Adrenal gland (tissue), 19 donors: ENCODE data around the gene CCDC66. TPM values are rescaled to one million over a fixed set of nuclear protein-coding genes. Genes with fewer than 3 reads are reported as not detected.

Experiments
- DNase-seq, 7 donors: peaks; one replicate each; pipeline ENCODE4 v3.0.0-alpha.2; 2019 to 2020
- H3K27ac ChIP-seq, 5 donors: fragments of 200-600 bp; sonication (generic) in 4 of 5; 1 replicate in 3 of 5; 2 replicates in 2 of 5; pipeline versions ENCODE4 v1.5.1 to v1.8.0; 2016 to 2020; ENCODE audit warnings: mild to moderate bottlenecking in 1 of 5
- H3K27me3 ChIP-seq: fragments of 200-600 bp; 2 replicates; pipeline ENCODE4 v1.8.0; 2021
- H3K36me3 ChIP-seq, 2 donors: fragments of 200-600 bp; replicated peaks in 1 of 2; 1 replicate in 1 of 2; 2 replicates in 1 of 2; pipeline versions ENCODE4 v1.5.1 to v1.8.0; 2018 to 2022
- H3K4me1 ChIP-seq, 2 donors: fragments of 200-600 bp; replicated peaks in 1 of 2; 1 replicate in 1 of 2; 2 replicates in 1 of 2; pipeline versions ENCODE4 v1.5.1 to v1.8.0; 2018 to 2021
- H3K4me3 ChIP-seq, 4 donors: fragments of 200-600 bp; sonication (generic) in 3 of 4; one replicate each; pipeline ENCODE4 v1.5.1; 2016 to 2018
- H3K9me3 ChIP-seq, 3 donors: fragments of 200-600 bp; sonication (generic) in 1 of 3; replicated peaks in 1 of 3; 1 replicate in 2 of 3; 2 replicates in 1 of 3; pipeline versions ENCODE4 v1.5.1 to v1.8.0; 2016 to 2021
- CTCF ChIP-seq, 6 experiments: fragments of 450-650 bp in 4 of 6; fragments of 200-600 bp in 2 of 6; sonication (generic) in 1 of 6; IDR thresholded peaks; 1 replicate in 5 of 6; 2 replicates in 1 of 6; pipeline versions ENCODE4 v1.5.1 to v1.8.0; 2016 to 2021; ENCODE audit warnings: antibody characterized with exemption in 6 of 6, mild to moderate bottlenecking in 2 of 6, moderate library complexity in 1 of 6
- POLR2A ChIP-seq, 2 donors: fragments of 450-650 bp; IDR thresholded peaks; one replicate each; pipeline ENCODE4 v1.6.1; 2017; ENCODE audit warnings: antibody characterized with exemption in 2 of 2, mild to moderate bottlenecking in 2 of 2, moderate library complexity in 1 of 2
- WGBS, 4 donors: extraction: QIAGEN DNeasy Blood & Tissue Kit in 2 of 4; methylation state at CpG; one replicate each; pipeline versions ENCODE4 v1.1.5 to v1.1.7; 2013 to 2017; 5-methylcytosine and 5-hydroxymethylcytosine counted together
- intact Hi-C, 2 donors: fragments of 100-400 bp; cut with DNase I; formaldehyde crosslinking; loops; one replicate each; pipeline versions ENCODE4 v1.14.1 to v1.15.0; 2022 to 2023
- long read RNA-seq, 10 donors: library from polyadenylated mRNA in 3 of 10; unstranded in 2 of 10; stranded (forward) in 1 of 10; transcript quantifications; one replicate each; pipeline ENCODE4 v2.0.0 and lab custom pipeline, GENCODE V29; 2021 to 2026
- polyA plus RNA-seq, 3 donors: library from polyadenylated mRNA; stranded (reverse); fragments of 200-250 nt in 2 of 3; fragments of 350-450 nt in 1 of 3; fragmentation: Illumina TruSeq in 1 of 3; extraction: RNeasy Lipid Tissue Mini Kit (QIAGEN cat#74804) in 1 of 3; gene quantifications; one replicate each; pipeline ENCODE4 v1.2.3, GENCODE V29; 2013 to 2014
- total RNA-seq, 9 donors: library from RNA; depleted of rRNA in 4 of 9; stranded (reverse); fragments of >200 nt in 4 of 9; fragments of 120-200 nt in 1 of 9; fragmentation: NEBNext Ultra II Directional in 1 of 9; extraction: Animal tissue kit (Norgen Biotek cat#: 25700) in 1 of 9; gene quantifications; one replicate each; pipeline versions ENCODE4 v1.1.0 to v1.2.4, GENCODE V29; 2013 to 2023
- donor health status: healthy with polysubstance abuse.
- donor health status: Bipolar disorder and iron deficiency.
- donor health status: DM: yes; HTN: yes; CAD: no.
- donor health status: DM: no; HTN: no; CAD: no.
- donor health status: DM: no; HTN: no; CAD: no.
- donor health status: DM: yes; HTN: yes; CAD: no.

CCDC66 gene
- total RNA-seq = 10 to 100 TPM in 8 of 9 donors, 1 to 10 TPM in 1; 6.6 to 35.9 (median 18.5) TPM
- polyA plus RNA-seq = 10 to 100 TPM; 12.9 to 22.9 (median 18.5) TPM
- long read RNA-seq, donor 1 = 0 reads
- long read RNA-seq, donor 2, partial matches to known transcripts = 0 of 1 reads
- long read RNA-seq, donor 2, other reads (novel, unspliced or antisense) = 0 of 1 reads
- long read RNA-seq, donor 3 = 0 reads
- long read RNA-seq, donor 4, partial matches to known transcripts = 6 of 14 reads
- long read RNA-seq, donor 4, other reads (novel, unspliced or antisense) = 8 of 14 reads
- long read RNA-seq, donor 5, partial matches to known transcripts = 8 of 18 reads
- long read RNA-seq, donor 5, other reads (novel, unspliced or antisense) = 8 of 18 reads
- long read RNA-seq, donor 6, partial matches to known transcripts = 4 of 9 reads
- long read RNA-seq, donor 6, other reads (novel, unspliced or antisense) = 5 of 9 reads
- long read RNA-seq, donor 7, partial matches to known transcripts = 0 of 1 reads
- long read RNA-seq, donor 7, other reads (novel, unspliced or antisense) = 0 of 1 reads
- long read RNA-seq, donor 8, partial matches to known transcripts = 0 of 1 reads
- long read RNA-seq, donor 8, other reads (novel, unspliced or antisense) = 0 of 1 reads
- long read RNA-seq, donor 9, partial matches to known transcripts = 0 of 1 reads
- long read RNA-seq, donor 9, other reads (novel, unspliced or antisense) = 0 of 1 reads
- long read RNA-seq, donor 10, partial matches to known transcripts = 0 of 1 reads
- long read RNA-seq, donor 10, other reads (novel, unspliced or antisense) = 0 of 1 reads

GRCh38 chr3:56556908-56557830, at the start of gene CCDC66:
CCDC66 (plus strand) TSS chr3:56557175; CDS start chr3:56557243, 68 bp downstream.
- TF ChIP-seq POLR2A (IDR thresholded peaks at IDR 0.05) = peak; percentile 86 to 92
- peak; percentile 47 to 69 (median 60) for TF ChIP-seq CTCF (IDR thresholded peaks at IDR 0.05)
- peak within 1 kb of the TSS; percentile 19 to 95 (median 84) for H3K4me3 ChIP-seq
- H3K36me3 ChIP-seq = peaks cover 0 to 11% of the 10 kb centered on the region in 2 donors
- intact Hi-C loops = no loop called here
- H3K27ac ChIP-seq = peak within 1 kb of the TSS; percentile 50 to 97 (median 82)
- peaks cover 9 to 21% of the 10 kb centered on the region in 2 donors for H3K4me1 ChIP-seq
- peak; percentile 93 to 97 (median 96) for DNase-seq
- WGBS, 4 donors = 0 to 1% (median 1%) methylated on average over 33 to 54 of the region's 54 CpGs
- no peaks in the 10 kb centered on the region for H3K9me3 ChIP-seq
- no peaks in the 10 kb centered on the region for H3K27me3 ChIP-seq

GRCh38 chr3:56519641-56520040, 37.3 kb upstream of the CCDC66 start:
- 57 to 73% (median 67%) methylated on average over 1 of the region's 1 CpG for WGBS, 4 donors
- Histone ChIP-seq H3K4me3 (no peak overlapping the region), H3K36me3 (no peaks in the 10 kb centered on the region), H3K27me3 (no peaks in the 10 kb centered on the region), H3K4me1 (no peaks in the 10 kb centered on the region), H3K27ac (no peak overlapping the region), H3K9me3 (no peaks in the 10 kb centered on the region)
- intact Hi-C loops = no loop called here
- DNase-seq = no peak
- no peak for TF ChIP-seq POLR2A (IDR thresholded peaks at IDR 0.05)
- no peak for TF ChIP-seq CTCF (IDR thresholded peaks at IDR 0.05)

- 38 to 53% (median 51%) methylated on average over 7 of the region's 7 CpGs for WGBS, 4 donors
- DNase-seq = no peak
- no peak for TF ChIP-seq CTCF (IDR thresholded peaks at IDR 0.05)
- TF ChIP-seq POLR2A (IDR thresholded peaks at IDR 0.05) = no peak
- Histone ChIP-seq H3K36me3 (no peaks in the 10 kb centered on the region), H3K9me3 (no peaks in the 10 kb centered on the region), H3K4me3 (no peak overlapping the region), H3K4me1 (no peaks in the 10 kb centered on the region), H3K27ac (no peak overlapping the region), H3K27me3 (no peaks in the 10 kb centered on the region)
- intact Hi-C loops = no loop called here
Observed at GRCh38 chr3:56522374-56522773, 34.6 kb upstream of the CCDC66 start.
